K562 (cell line): ENCODE measurements around the gene CLCN6. TPM values are rescaled to one million over a fixed set of nuclear protein-coding genes. Genes with fewer than 3 reads are reported as not detected.

Experiments used
- DIDO1 ChIP-seq: fragments of 450-650 bp; IDR thresholded peaks from 2 replicates; pipeline ENCODE4 v1.6.1; 2016; ENCODE audit warnings: low read depth, missing biosample characterization, missing genetic modification characterization
- ELF1 ChIP-seq: fragments of 200-800 bp; sonication (Bioruptor generic); IDR thresholded peaks from 2 replicates; pipeline ENCODE4 v1.6.1; 2016; ENCODE audit warnings: missing genetic modification characterization, missing compliant biosample characterization
- FOXJ2 ChIP-seq: fragments of 200-800 bp; sonication (Bioruptor generic); IDR thresholded peaks from 2 replicates; pipeline ENCODE4 v1.6.1; 2016; ENCODE audit warnings: missing genetic modification characterization, missing compliant biosample characterization
- HDAC8 ChIP-seq: fragments of 450-650 bp; IDR thresholded peaks from 2 replicates; pipeline ENCODE4 v1.6.1; 2016; ENCODE audit warnings: mild to moderate bottlenecking, missing genetic modification characterization, moderate library complexity, missing compliant biosample characterization
- IFI16 ChIP-seq: fragments of 250-450 bp; sonication (Bioruptor Pico); IDR thresholded peaks from 2 replicates; pipeline ENCODE4 v2.1.2; 2022; ENCODE audit warnings: mild to moderate bottlenecking, inconsistent platforms
- KLF13 ChIP-seq: fragments of 450-650 bp; IDR thresholded peaks from 2 replicates; pipeline ENCODE4 v1.6.1; 2016; ENCODE audit warnings: missing genetic modification characterization, low read depth, mild to moderate bottlenecking, missing compliant biosample characterization, moderate library complexity, borderline replicate concordance
- MAFK ChIP-seq: IDR thresholded peaks from 2 replicates; pipeline ENCODE4 v1.6.1; 2011; ENCODE audit warnings: low read length, improper control_type of control experiment
- MXI1 ChIP-seq: IDR thresholded peaks from 2 replicates; pipeline ENCODE4 v1.6.1; 2011; ENCODE audit warnings: low read depth, mild to moderate bottlenecking, improper control_type of control experiment, low read length
- RBM15 ChIP-seq: fragments of 200-400 bp; formaldehyde crosslinking; IDR thresholded peaks from 2 replicates; pipeline ENCODE4 v1.6.1; 2018; ENCODE audit warnings: mild to moderate bottlenecking, low read length, moderate library complexity; ENCODE audit not compliant: insufficient read depth
- SIN3B ChIP-seq: fragments of 450-650 bp; IDR thresholded peaks from 2 replicates; pipeline ENCODE4 v1.6.1; 2017; ENCODE audit warnings: low read depth, mild to moderate bottlenecking, moderate library complexity
- TAL1 ChIP-seq: fragments of 450-650 bp; IDR thresholded peaks from 2 replicates; pipeline ENCODE4 v1.6.1; 2016; ENCODE audit warnings: mild to moderate bottlenecking
- ZNF140 ChIP-seq: fragments of 250-450 bp; sonication (Bioruptor Pico); IDR thresholded peaks from 2 replicates; pipeline ENCODE4 v1.8.0; 2021; ENCODE audit warnings: moderate library complexity, mild to moderate bottlenecking, inconsistent platforms
- ZNF3 ChIP-seq: fragments of 250-450 bp; sonication (Bioruptor Pico); IDR thresholded peaks from 2 replicates; pipeline ENCODE4 v1.5.0; 2021; ENCODE audit warnings: mild to moderate bottlenecking, moderate library complexity
- ZNF507 ChIP-seq: conservative IDR thresholded peaks from 2 replicates; pipeline ENCODE4 v1.6.1; 2017; ENCODE audit warnings: missing genetic modification characterization, missing compliant biosample characterization
- polyA plus RNA-seq, 8 experiments: library from polyadenylated mRNA; depleted of rRNA in 4 of 8; stranded (reverse) in 5 of 8; unstranded in 3 of 8; fragments of >200 nt; fragmentation: Nextera tagmentation in 2 of 8; fragmentation: Illumina TruSeq in 1 of 8; extraction: Ambion mirVana in 2 of 8; extraction: Trizol in 1 of 8; gene quantifications; 2 replicates each; pipeline versions ENCODE4 v1.2.1 to v1.2.3, GENCODE V29; 2011 to 2014; ENCODE audit warnings: inconsistent platforms in 1 of 8, missing spikeins in 1 of 8
- total RNA-seq, 7 experiments: library from RNA; depleted of rRNA in 6 of 7; stranded (reverse); fragments of >200 nt in 6 of 7; fragmentation: Illumina TruSeq in 2 of 7; extraction: Trizol in 2 of 7; gene quantifications; 2 replicates each; pipeline versions ENCODE4 v1.2.1 to v1.2.3, GENCODE V29; 2011 to 2021; ENCODE audit warnings: low replicate concordance in 1 of 7
- TF ChIP-seq, protein P1 (sequence below): sonication (generic); formaldehyde crosslinking; IDR thresholded peaks from 2 replicates; pipeline ENCODE4 v1.8.1; 2023; ENCODE audit warnings: missing genetic modification reagents, mild to moderate bottlenecking, borderline replicate concordance
- TF ChIP-seq, protein P2 (sequence below): sonication (generic); formaldehyde crosslinking; IDR thresholded peaks from 2 replicates; pipeline ENCODE4 v1.8.0; 2022; ENCODE audit warnings: mild to moderate bottlenecking, low read depth, missing genetic modification reagents
- TF ChIP-seq, protein P3 (sequence below), 2 experiments: fragments of 450-650 bp; IDR thresholded peaks; 2 replicates each; pipeline ENCODE4 v1.6.1; 2016
- TF ChIP-seq, protein P4 (sequence below): fragments of 450-650 bp; conservative IDR thresholded peaks from 2 replicates; pipeline ENCODE4 v1.6.1; 2016; ENCODE audit warnings: missing genetic modification characterization, low read depth, mild to moderate bottlenecking, control low read depth, missing compliant biosample characterization
- TF ChIP-seq, protein P5 (sequence below): sonication (generic); formaldehyde crosslinking; IDR thresholded peaks from 2 replicates; pipeline ENCODE4 v1.8.0; 2022; ENCODE audit warnings: mild to moderate bottlenecking, missing genetic modification reagents

CLCN6 gene
- total and polyA plus RNA-seq, 9 of the 15 experiments (the other 6 are each of a cell fraction or from before 2014, with no cell fraction given): 2.0 to 21.8 (median 13.6) TPM

DNA sequence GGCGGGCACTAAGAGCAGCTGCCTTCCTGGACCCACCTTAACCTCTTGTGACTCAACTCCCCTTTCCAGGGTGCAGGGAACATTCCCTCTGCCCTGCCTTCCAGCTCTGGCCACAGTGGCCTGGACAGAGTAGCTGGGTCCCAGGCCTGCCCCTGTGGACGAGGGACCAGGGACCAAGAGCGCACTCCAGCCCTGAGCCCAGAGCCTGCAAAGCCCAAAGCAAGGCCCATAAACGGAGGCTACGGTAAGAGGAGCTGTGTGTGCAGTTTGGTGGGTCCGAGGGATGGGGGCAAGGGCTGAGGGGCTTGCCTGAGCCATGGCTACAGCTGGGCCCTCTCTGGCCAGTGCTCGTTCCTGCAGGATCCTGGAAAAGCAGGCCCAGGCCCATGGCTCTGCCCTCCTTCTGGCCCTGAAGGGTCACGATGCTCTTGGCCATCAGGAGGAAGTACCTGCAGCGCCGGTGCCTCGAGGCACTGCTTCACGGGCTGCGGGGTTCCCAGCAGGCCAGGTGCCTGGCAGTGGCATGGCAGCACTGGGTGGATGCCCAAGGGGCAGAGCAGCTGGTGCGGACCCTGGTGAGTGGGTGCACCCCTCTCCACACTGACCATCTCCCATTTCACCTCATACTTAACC is 18.1 kb upstream of the CLCN6 start (continued):
- TF ChIP-seq, protein P1, sequence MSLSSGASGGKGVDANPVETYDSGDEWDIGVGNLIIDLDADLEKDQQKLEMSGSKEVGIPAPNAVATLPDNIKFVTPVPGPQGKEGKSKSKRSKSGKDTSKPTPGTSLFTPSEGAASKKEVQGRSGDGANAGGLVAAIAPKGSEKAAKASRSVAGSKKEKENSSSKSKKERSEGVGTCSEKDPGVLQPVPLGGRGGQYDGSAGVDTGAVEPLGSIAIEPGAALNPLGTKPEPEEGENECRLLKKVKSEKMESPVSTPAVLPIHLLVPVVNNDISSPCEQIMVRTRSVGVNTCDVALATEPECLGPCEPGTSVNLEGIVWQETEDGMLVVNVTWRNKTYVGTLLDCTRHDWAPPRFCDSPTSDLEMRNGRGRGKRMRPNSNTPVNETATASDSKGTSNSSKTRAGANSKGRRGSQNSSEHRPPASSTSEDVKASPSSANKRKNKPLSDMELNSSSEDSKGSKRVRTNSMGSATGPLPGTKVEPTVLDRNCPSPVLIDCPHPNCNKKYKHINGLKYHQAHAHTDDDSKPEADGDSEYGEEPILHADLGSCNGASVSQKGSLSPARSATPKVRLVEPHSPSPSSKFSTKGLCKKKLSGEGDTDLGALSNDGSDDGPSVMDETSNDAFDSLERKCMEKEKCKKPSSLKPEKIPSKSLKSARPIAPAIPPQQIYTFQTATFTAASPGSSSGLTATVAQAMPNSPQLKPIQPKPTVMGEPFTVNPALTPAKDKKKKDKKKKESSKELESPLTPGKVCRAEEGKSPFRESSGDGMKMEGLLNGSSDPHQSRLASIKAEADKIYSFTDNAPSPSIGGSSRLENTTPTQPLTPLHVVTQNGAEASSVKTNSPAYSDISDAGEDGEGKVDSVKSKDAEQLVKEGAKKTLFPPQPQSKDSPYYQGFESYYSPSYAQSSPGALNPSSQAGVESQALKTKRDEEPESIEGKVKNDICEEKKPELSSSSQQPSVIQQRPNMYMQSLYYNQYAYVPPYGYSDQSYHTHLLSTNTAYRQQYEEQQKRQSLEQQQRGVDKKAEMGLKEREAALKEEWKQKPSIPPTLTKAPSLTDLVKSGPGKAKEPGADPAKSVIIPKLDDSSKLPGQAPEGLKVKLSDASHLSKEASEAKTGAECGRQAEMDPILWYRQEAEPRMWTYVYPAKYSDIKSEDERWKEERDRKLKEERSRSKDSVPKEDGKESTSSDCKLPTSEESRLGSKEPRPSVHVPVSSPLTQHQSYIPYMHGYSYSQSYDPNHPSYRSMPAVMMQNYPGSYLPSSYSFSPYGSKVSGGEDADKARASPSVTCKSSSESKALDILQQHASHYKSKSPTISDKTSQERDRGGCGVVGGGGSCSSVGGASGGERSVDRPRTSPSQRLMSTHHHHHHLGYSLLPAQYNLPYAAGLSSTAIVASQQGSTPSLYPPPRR (CRISPR knock-in tag): no peak
- TF ChIP-seq, protein P2, sequence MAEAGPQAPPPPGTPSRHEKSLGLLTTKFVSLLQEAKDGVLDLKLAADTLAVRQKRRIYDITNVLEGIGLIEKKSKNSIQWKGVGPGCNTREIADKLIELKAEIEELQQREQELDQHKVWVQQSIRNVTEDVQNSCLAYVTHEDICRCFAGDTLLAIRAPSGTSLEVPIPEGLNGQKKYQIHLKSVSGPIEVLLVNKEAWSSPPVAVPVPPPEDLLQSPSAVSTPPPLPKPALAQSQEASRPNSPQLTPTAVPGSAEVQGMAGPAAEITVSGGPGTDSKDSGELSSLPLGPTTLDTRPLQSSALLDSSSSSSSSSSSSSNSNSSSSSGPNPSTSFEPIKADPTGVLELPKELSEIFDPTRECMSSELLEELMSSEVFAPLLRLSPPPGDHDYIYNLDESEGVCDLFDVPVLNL (CRISPR knock-in tag): no peak
- TF ChIP-seq, protein P3, sequence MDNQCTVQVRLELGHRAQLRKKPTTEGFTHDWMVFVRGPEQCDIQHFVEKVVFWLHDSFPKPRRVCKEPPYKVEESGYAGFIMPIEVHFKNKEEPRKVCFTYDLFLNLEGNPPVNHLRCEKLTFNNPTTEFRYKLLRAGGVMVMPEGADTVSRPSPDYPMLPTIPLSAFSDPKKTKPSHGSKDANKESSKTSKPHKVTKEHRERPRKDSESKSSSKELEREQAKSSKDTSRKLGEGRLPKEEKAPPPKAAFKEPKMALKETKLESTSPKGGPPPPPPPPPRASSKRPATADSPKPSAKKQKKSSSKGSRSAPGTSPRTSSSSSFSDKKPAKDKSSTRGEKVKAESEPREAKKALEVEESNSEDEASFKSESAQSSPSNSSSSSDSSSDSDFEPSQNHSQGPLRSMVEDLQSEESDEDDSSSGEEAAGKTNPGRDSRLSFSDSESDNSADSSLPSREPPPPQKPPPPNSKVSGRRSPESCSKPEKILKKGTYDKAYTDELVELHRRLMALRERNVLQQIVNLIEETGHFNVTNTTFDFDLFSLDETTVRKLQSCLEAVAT (IDR thresholded peaks at IDR 0.05): 0 out of 4 replicates have a peak, but pooled peaks of 1 of the 2 experiments have one; percentile 28
- TF ChIP-seq TAL1 (no peak), RBM15 (no peak), IFI16 (CRISPR knock-in tag) (no peak), MXI1 (no peak), ZNF140 (CRISPR knock-in tag) (no peak), SIN3B (no peak), KLF13 (tag) (no peak), MAFK (no peak), DIDO1 (tag) (no peak), HDAC8 (tag) (no peak; the same call in 1 of the 2 replicates), ZNF3 (no peak), FOXJ2 (tag) (no peak), ELF1 (tag) (no peak), ZNF507 (tag) (no peak)
- TF ChIP-seq, protein P4, sequence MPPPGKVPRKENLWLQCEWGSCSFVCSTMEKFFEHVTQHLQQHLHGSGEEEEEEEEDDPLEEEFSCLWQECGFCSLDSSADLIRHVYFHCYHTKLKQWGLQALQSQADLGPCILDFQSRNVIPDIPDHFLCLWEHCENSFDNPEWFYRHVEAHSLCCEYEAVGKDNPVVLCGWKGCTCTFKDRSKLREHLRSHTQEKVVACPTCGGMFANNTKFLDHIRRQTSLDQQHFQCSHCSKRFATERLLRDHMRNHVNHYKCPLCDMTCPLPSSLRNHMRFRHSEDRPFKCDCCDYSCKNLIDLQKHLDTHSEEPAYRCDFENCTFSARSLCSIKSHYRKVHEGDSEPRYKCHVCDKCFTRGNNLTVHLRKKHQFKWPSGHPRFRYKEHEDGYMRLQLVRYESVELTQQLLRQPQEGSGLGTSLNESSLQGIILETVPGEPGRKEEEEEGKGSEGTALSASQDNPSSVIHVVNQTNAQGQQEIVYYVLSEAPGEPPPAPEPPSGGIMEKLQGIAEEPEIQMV (tag): no peak
- TF ChIP-seq, protein P5, sequence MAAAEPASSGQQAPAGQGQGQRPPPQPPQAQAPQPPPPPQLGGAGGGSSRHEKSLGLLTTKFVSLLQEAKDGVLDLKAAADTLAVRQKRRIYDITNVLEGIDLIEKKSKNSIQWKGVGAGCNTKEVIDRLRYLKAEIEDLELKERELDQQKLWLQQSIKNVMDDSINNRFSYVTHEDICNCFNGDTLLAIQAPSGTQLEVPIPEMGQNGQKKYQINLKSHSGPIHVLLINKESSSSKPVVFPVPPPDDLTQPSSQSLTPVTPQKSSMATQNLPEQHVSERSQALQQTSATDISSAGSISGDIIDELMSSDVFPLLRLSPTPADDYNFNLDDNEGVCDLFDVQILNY (CRISPR knock-in tag): no peak
